ENCODE results near the gene PEAK1.

DNA sequence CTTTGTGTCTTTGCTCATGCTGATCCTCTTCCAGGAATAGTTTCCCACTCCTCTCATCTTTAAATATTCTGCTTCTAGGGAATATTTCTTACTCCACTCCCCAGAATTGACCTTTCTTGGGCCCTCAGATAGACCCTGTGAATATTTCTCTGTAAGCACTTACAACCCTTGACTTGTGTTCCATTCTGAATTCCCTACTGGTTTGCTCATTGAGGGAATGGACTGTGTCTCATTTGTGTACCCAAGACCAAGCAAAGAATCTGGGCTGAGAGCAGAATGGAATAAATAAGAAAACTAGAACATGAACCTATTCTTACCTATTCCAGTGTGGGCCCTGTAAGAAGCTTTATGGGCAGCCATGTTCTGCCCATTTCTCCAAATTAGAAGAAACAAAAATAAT, 276.3 kb downstream of the PEAK1 start:
- TF ChIP-seq, protein P1, sequence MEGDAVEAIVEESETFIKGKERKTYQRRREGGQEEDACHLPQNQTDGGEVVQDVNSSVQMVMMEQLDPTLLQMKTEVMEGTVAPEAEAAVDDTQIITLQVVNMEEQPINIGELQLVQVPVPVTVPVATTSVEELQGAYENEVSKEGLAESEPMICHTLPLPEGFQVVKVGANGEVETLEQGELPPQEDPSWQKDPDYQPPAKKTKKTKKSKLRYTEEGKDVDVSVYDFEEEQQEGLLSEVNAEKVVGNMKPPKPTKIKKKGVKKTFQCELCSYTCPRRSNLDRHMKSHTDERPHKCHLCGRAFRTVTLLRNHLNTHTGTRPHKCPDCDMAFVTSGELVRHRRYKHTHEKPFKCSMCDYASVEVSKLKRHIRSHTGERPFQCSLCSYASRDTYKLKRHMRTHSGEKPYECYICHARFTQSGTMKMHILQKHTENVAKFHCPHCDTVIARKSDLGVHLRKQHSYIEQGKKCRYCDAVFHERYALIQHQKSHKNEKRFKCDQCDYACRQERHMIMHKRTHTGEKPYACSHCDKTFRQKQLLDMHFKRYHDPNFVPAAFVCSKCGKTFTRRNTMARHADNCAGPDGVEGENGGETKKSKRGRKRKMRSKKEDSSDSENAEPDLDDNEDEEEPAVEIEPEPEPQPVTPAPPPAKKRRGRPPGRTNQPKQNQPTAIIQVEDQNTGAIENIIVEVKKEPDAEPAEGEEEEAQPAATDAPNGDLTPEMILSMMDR (IDR thresholded peaks at IDR 0.05) = no peak
- TF ChIP-seq POLR2A (IDR thresholded peaks at IDR 0.05) = no peak
